Mesenchymal stem cell (in vitro differentiated cells and primary cell): ENCODE measurements around the gene COPE.

ENCODE experiments used
- DNase-seq: peaks from one replicate; pipeline ENCODE4 v3.0.0-alpha.2; 2013
- H2AFZ ChIP-seq: one replicate; pipeline ENCODE4 v1.6.1; 2013; ENCODE audit warnings: low read depth, mild to moderate bottlenecking, control low read depth, inconsistent platforms, low read length, moderate library complexity
- H2AK5ac ChIP-seq: 2 replicates; pipeline ENCODE4 v1.6.1; 2013; ENCODE audit warnings: low read length, moderate library complexity, mild to moderate bottlenecking, inconsistent platforms; ENCODE audit not compliant: severe bottlenecking
- H2BK120ac ChIP-seq: one replicate; pipeline ENCODE4 v1.6.1; 2013; ENCODE audit warnings: low read depth, mild to moderate bottlenecking, inconsistent platforms, low read length, moderate library complexity
- H2BK12ac ChIP-seq, 2 experiments: one replicate each; pipeline ENCODE4 v1.6.1; 2013; ENCODE audit warnings: inconsistent platforms in 2 of 2, low read length in 2 of 2, mild to moderate bottlenecking in 2 of 2, moderate library complexity in 2 of 2, control low read depth in 1 of 2
- H2BK15ac ChIP-seq: one replicate; pipeline ENCODE4 v1.6.1; 2013; ENCODE audit warnings: mild to moderate bottlenecking, low read depth, inconsistent platforms; ENCODE audit not compliant: poor library complexity, severe bottlenecking
- H2BK5ac ChIP-seq: 2 replicates; pipeline ENCODE4 v1.6.1; 2013; ENCODE audit warnings: low read depth, mild to moderate bottlenecking, low read length, control low read depth, inconsistent platforms; ENCODE audit not compliant: poor library complexity, severe bottlenecking
- H3K14ac ChIP-seq, 2 experiments: one replicate each; pipeline ENCODE4 v1.6.1; 2013; ENCODE audit warnings: inconsistent platforms in 2 of 2, low read length in 2 of 2, control low read depth in 1 of 2, mild to moderate bottlenecking in 1 of 2, moderate library complexity in 1 of 2
- H3K18ac ChIP-seq, 2 experiments: one replicate each; pipeline ENCODE4 v1.6.1; 2013; ENCODE audit warnings: inconsistent platforms in 2 of 2, low read length in 2 of 2, control low read depth in 1 of 2, low read depth in 1 of 2, mild to moderate bottlenecking in 1 of 2
- H3K23ac ChIP-seq, 2 experiments: one replicate each; pipeline ENCODE4 v1.6.1; 2013; ENCODE audit warnings: inconsistent platforms in 2 of 2, low read length in 2 of 2, mild to moderate bottlenecking in 2 of 2, moderate library complexity in 2 of 2, control low read depth in 1 of 2
- H3K27ac ChIP-seq: 2 replicates; pipeline ENCODE4 v1.5.1; 2013; ENCODE audit warnings: mild to moderate bottlenecking, moderate library complexity, low read length, control low read depth, inconsistent platforms; ENCODE audit not compliant: poor library complexity, severe bottlenecking
- H3K27me3 ChIP-seq, 2 experiments: 2 replicates each; pipeline versions ENCODE4 v1.6.1 to v1.7.0; 2013; ENCODE audit warnings: low read length in 2 of 2, mild to moderate bottlenecking in 2 of 2, moderate library complexity in 2 of 2, control low read depth in 1 of 2, inconsistent platforms in 1 of 2; ENCODE audit not compliant: control insufficient read depth in 1 of 2, insufficient read depth in 1 of 2
- H3K36me3 ChIP-seq, 2 experiments: 2 replicates each; pipeline versions ENCODE4 v1.6.1 to v1.7.0; 2013; ENCODE audit warnings: low read length in 2 of 2, control low read depth in 1 of 2, inconsistent platforms in 1 of 2, low read depth in 1 of 2, mild to moderate bottlenecking in 1 of 2; ENCODE audit not compliant: insufficient read depth in 2 of 2, control insufficient read depth in 1 of 2
- H3K4ac ChIP-seq, 2 experiments: one replicate each; pipeline ENCODE4 v1.6.1; 2013; ENCODE audit warnings: inconsistent platforms in 2 of 2, low read length in 2 of 2, mild to moderate bottlenecking in 2 of 2, moderate library complexity in 2 of 2, control low read depth in 1 of 2, low read depth in 1 of 2
- H3K4me1 ChIP-seq: 2 replicates; pipeline ENCODE4 v1.6.1; 2013; ENCODE audit warnings: low read depth, low read length, control low read depth; ENCODE audit not compliant: control insufficient read depth, insufficient read depth
- H3K4me2 ChIP-seq: 2 replicates; pipeline ENCODE4 v1.6.1; 2013; ENCODE audit warnings: low read length, mild to moderate bottlenecking, inconsistent platforms; ENCODE audit not compliant: poor library complexity, severe bottlenecking
- H3K4me3 ChIP-seq, 2 experiments: 2 replicates each; pipeline versions ENCODE4 v1.5.1 to v1.7.0; 2013; ENCODE audit warnings: low read length in 2 of 2, mild to moderate bottlenecking in 2 of 2, control low read depth in 1 of 2, low read depth in 1 of 2; ENCODE audit not compliant: insufficient read depth in 1 of 2
- H3K79me1 ChIP-seq: replicated peaks from 2 replicates; pipeline ENCODE4 v1.6.1; 2013; ENCODE audit warnings: mild to moderate bottlenecking, control low read depth, low read length, inconsistent platforms; ENCODE audit not compliant: poor library complexity, severe bottlenecking
- H3K9ac ChIP-seq: 2 replicates; pipeline ENCODE4 v1.7.0; 2013; ENCODE audit warnings: mild to moderate bottlenecking, low read length, moderate library complexity
- H3K9me3 ChIP-seq: 2 replicates; pipeline ENCODE4 v1.7.0; 2013; ENCODE audit warnings: mild to moderate bottlenecking, low read length; ENCODE audit not compliant: control insufficient read depth
- H4K8ac ChIP-seq: one replicate; pipeline ENCODE4 v1.6.1; 2013; ENCODE audit warnings: inconsistent platforms, mild to moderate bottlenecking, low read length, moderate library complexity
- H4K91ac ChIP-seq: one replicate; pipeline ENCODE4 v1.6.1; 2013; ENCODE audit warnings: mild to moderate bottlenecking, low read length, inconsistent platforms
- WGBS: methylation state at CpG from one replicate; pipeline ENCODE4 v1.1.7; 2013; ENCODE audit warnings: mixed read lengths; 5-methylcytosine and 5-hydroxymethylcytosine counted together

The COPE gene

GRCh38 chr19:18939922-18940768, 21.0 kb upstream of the COPE start:
- H3K27me3 ChIP-seq = no peaks in the 10 kb centered on the region
- DNase-seq = peak; percentile 60
- 1% methylated on average over 37 of the region's 47 CpGs for WGBS

GRCh38 chr19:18939163-18939562, 20.0 kb upstream of the COPE start:
- Histone ChIP-seq H3K27ac (no peak overlapping the region), H2AFZ (no peak overlapping the region), H3K4me2 (peak overlapping the region; percentile 89), H2BK15ac (peak overlapping the region; percentile 69), H4K91ac (peak overlapping the region; percentile 83), H2BK5ac (no peak overlapping the region), H2BK12ac (no peak overlapping the region), H4K8ac (peak overlapping the region; percentile 69), H3K79me1 (peaks cover 33% of the 10 kb centered on the region), H2BK120ac (peak overlapping the region; percentile 19), H3K27me3 (no peaks in the 10 kb centered on the region), H2AK5ac (peak overlapping the region; percentile 97), H3K23ac (no peak overlapping the region), H3K14ac (no peak overlapping the region), H3K18ac (no peak overlapping the region), H3K9me3 (no peaks in the 10 kb centered on the region), H3K9ac (peak overlapping the region; percentile 97), H3K4ac (no peak overlapping the region), H3K4me1 (peaks cover 20% of the 10 kb centered on the region), H3K36me3 (peaks cover 34 to 38% of the 10 kb centered on the region in 2 experiments), H3K4me3 (peak overlapping the region in 1 of 2 experiments; percentile 89)
- DNase-seq = no peak
- WGBS = 100% methylated on average over 1 of the region's 3 CpGs

More at GRCh38 chr19:18939922-18940768, 21.0 kb upstream of the COPE start:
- Histone ChIP-seq H4K8ac (peak overlapping the region; percentile 82), H3K4me1 (peaks cover 20% of the 10 kb centered on the region), H3K79me1 (peaks cover 28% of the 10 kb centered on the region), H3K18ac (peak overlapping the region; percentile 82 to 94), H3K4me2 (peak overlapping the region; percentile 89), H2BK12ac (peak overlapping the region; percentile 18 to 33), H3K4me3 (peak overlapping the region; percentile 65 to 89), H2AFZ (no peak overlapping the region), H4K91ac (peak overlapping the region; percentile 73), H3K4ac (peak overlapping the region; percentile 93 to 99), H2AK5ac (peak overlapping the region; percentile 97), H3K9me3 (no peaks in the 10 kb centered on the region), H3K23ac (peak overlapping the region in 1 of 2 experiments; percentile 72), H2BK120ac (peak overlapping the region; percentile 90), H2BK5ac (peak overlapping the region; percentile 24), H3K14ac (peak overlapping the region; percentile 95 to 99), H3K9ac (peak overlapping the region; percentile 97), H3K36me3 (peaks cover 26 to 28% of the 10 kb centered on the region in 2 experiments), H3K27ac (peak overlapping the region; percentile 4), H2BK15ac (peak overlapping the region; percentile 80)

GRCh38 chr19:18933297-18933696, 14.1 kb upstream of the COPE start:
- Histone ChIP-seq H3K4ac (no peak overlapping the region), H3K9me3 (no peaks in the 10 kb centered on the region), H2BK120ac (no peak overlapping the region), H2BK12ac (no peak overlapping the region), H2BK15ac (no peak overlapping the region), H4K91ac (no peak overlapping the region), H2AFZ (no peak overlapping the region), H2AK5ac (no peak overlapping the region), H3K27me3 (no peaks in the 10 kb centered on the region), H3K18ac (no peak overlapping the region), H3K27ac (no peak overlapping the region), H4K8ac (no peak overlapping the region), H3K4me1 (peaks cover 3% of the 10 kb centered on the region), H3K36me3 (peaks cover 69 to 82% of the 10 kb centered on the region in 2 experiments), H3K23ac (no peak overlapping the region), H3K9ac (no peak overlapping the region), H3K4me3 (no peak overlapping the region), H3K14ac (no peak overlapping the region), H2BK5ac (no peak overlapping the region), H3K79me1 (peaks cover 41% of the 10 kb centered on the region), H3K4me2 (no peak overlapping the region)
- no peak for DNase-seq
- WGBS = 92% methylated on average over 12 of the region's 13 CpGs

- 62% methylated on average over 31 of the region's 37 CpGs for WGBS
- H3K4ac ChIP-seq = no peak overlapping the region
Measured at GRCh38 chr19:18932216-18932841, 13.1 kb upstream of the COPE start.

More at GRCh38 chr19:18932216-18932841, 13.1 kb upstream of the COPE start:
- H3K79me1 ChIP-seq = peaks cover 37% of the 10 kb centered on the region
- no peak overlapping the region for H3K4me3 ChIP-seq
- H3K4me1 ChIP-seq = peaks cover 3% of the 10 kb centered on the region
- no peak overlapping the region for H3K18ac ChIP-seq
- H2BK15ac ChIP-seq = peak overlapping the region; percentile 40
- H3K9me3 ChIP-seq = no peaks in the 10 kb centered on the region
- no peak overlapping the region for H3K27ac ChIP-seq
- H3K4me2 ChIP-seq = no peak overlapping the region
- H3K23ac ChIP-seq = no peak overlapping the region
- H2BK120ac ChIP-seq = no peak overlapping the region
- no peak overlapping the region for H4K91ac ChIP-seq
- no peak overlapping the region for H3K14ac ChIP-seq
- no peak overlapping the region for H3K9ac ChIP-seq
- peak; percentile 40 for DNase-seq
- no peak overlapping the region for H2AFZ ChIP-seq
- H3K36me3 ChIP-seq = peaks cover 70 to 83% of the 10 kb centered on the region in 2 experiments
- no peak overlapping the region for H4K8ac ChIP-seq
- H2BK12ac ChIP-seq = no peak overlapping the region
- H3K27me3 ChIP-seq = no peaks in the 10 kb centered on the region
- H2BK5ac ChIP-seq = no peak overlapping the region
- no peak overlapping the region for H2AK5ac ChIP-seq
